GM18498 (cell line): Measurements from ENCODE around the gene BRAF.
"Not testable (repeated sequence)": the region's sequence is repeated elsewhere in the genome, so short reads cannot be mapped to it uniquely, and the experiment has no call there.

Experiments
- ATAC-seq: cut with Tn5 transposase; IDR thresholded peaks from one replicate; pipeline ENCODE4 v1.9.1; 2021; ENCODE audit warnings: mild to moderate bottlenecking, moderate library complexity; ENCODE audit not compliant: unreplicated experiment

The BRAF gene

DNA sequence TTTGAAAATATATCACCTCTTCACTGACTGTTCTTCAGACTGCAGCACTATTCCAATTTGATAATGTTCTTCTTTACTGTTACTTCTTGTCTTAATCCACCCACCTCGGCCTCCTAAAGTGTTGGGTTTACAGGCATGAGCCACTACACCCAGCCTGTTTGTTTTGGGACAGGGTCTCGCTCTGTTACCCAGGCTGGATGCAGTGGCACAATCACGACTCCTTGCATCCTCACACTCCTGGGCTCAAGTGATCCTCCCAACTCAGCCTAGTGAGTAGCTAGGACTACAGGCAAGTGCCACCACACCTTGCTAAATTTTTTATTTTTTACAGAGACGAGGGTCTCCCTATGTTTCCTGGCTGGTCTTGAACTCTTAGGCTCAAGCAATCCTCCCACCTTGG lies 150.4 kb downstream of the BRAF start:
- ATAC-seq = no peak

DNA sequence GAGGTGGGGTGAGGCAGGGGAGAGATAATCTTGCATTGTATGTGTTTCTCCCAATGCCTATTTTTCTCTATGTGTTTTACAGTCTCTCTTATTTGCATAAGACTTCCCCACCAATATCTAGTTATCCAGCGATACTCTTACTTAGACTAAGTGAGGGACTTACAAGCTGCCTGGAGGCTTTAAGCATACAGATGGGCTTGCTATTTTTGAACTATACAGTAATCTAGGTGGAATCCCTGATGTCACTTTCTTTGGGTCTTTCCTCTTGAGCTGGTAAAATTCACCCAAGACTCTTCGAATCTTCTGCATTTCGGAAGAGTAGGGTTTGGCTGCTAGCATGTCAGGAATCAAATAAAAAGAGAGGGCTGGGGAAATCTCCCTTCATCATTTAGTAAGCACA lies 151.6 kb downstream of the BRAF start:
- no peak for ATAC-seq

DNA sequence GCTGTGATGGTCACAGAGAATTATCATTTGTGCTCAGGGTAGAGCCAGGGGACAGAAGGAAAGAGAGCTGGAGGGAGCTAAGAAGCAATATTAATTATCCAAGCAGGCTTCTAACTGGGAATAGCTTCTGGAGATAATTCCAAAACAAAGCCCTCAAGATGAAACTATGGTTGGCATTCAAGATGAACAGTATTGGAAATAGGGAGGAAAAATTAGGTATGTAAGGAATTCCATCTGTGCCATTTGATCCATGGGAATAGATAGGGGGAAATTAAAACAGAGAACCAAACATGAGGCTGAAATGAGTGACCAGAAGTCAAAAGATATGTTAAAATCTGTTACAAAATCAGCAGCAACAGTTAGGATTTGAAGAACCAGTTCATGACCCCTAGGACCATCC lies 152.9 kb downstream of the BRAF start:
- no peak for ATAC-seq

DNA sequence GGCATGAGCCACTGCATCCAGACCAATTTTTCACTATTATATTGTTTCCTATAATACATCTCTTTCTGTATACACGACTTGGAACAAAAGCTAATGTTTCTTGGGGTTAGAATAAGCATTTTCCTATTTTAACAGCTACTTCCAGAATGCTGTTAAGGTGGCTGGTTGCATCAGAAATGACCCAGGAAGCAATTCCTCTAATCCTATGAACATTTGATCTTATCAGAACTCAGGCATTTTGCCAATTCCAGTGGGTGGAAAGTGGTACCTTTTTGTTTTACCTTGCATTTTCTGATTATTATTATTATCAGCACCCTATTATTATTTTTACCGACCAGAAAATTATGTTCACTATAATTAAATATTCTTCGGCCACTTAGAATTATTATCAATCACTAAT lies 154.9 kb downstream of the BRAF start:
- no peak for ATAC-seq

DNA sequence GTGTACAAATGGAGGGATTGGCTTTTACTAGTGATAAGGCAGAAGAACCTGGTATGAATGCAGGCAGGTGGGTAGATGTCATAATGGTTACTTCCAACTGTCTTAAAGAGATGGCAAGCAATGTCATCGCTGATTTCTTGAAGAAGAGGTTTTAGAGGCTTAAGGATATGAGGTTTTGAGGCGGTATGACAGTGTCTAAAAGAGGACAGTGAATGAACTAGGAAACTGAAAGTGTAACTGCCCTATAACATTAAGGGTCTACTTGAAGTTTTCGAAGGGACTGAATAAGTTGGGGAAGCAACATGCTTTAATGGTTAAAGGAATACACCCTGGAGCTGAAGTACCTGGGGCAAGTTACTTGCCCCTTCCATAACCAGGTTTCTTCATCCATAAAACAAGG lies 157.3 kb downstream of the BRAF start:
- no peak for ATAC-seq

DNA sequence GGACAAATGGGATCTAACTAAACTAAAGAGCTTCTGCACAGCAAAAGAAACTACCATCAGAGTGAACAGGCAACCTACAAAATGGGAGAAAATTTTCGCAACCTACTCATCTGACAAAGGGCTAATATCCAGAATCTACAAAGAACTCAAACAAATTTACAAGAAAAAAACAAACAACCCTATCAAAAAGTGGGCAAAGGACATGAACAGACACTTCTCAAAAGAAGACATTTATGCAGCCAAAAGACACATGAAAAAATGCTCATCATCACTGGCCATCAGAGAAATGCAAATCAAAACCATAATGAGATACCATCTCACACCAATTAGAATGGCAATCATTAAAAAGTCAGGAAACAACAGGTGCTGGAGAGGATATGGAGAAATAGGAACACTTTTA lies 159.3 kb downstream of the BRAF start:
- ATAC-seq = not testable (repeated sequence)

DNA sequence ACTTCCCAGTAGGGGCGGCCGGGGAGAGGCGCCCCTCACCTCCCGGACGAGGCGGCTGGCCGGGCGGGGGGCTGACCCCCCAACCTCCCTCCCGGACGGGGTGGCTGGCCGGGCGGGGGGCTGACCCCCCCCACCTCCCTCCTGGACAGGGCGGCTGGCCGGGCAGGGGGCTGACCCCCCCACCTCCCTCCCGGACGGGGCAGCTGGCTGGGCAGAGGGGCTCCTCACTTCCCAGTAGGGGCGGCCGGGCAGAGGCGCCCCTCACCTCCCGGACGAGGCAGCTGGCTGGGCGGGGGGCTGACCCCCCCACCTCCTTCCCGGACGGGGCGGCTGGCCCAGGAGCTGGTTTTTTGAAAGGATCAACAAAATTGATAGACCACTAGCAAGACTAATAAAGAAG lies 161.6 kb downstream of the BRAF start:
- not testable (repeated sequence) for ATAC-seq

DNA sequence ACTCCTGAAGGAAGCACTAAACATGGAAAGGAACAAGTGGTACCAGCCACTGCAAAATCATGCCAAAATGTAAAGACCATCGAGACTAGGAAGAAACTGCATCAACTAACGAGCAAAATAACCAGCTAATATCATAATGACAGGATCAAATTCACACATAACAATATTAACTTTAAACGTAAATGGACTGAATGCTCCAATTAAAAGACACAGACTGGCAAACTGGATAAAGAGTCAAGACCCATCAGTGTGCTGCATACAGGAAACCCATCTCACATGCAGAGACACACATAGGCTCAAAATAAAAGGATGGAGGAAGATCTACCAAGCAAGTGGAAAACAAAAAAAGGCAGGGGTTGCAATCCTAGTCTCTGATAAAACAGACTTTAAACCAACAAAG lies 163.4 kb downstream of the BRAF start:
- not testable (repeated sequence) for ATAC-seq

DNA sequence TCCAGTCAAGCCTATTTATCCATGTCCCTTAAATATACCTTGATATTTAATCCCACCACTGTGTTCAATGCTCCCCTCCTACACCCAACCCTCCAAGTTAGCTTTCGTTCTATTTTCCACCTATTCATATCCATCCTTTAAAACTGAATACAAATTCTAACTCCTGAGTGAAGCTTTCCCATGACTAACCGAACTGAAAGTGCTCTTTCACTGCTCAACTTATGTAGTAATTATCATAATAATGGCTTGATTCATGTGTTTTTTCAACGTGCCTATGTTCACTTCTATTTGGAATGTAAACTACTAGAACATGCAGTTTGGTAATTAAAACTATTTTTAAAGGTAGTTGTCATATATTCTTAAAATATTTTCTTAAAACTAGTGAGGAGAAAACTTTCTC lies 170.2 kb downstream of the BRAF start:
- no peak for ATAC-seq

DNA sequence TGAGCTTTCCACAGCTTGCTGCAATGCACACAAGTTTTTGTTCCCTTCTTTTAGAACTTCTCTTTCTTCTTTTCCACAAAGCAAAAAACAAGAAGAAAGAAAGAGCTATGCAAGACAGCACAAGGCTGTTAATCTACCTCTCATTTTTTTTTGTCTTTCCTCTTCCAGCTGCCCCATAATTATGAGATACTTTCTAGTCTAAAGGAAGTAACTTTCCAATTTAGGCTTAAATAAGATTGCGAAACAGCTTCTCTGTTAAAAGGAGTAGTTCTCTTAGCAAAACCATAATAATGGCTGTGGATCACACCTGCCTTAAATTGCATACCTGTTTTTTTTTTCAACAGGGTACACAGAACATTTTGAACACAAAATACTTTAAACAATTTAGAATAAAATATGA lies 172.2 kb downstream of the BRAF start:
- no peak for ATAC-seq

DNA sequence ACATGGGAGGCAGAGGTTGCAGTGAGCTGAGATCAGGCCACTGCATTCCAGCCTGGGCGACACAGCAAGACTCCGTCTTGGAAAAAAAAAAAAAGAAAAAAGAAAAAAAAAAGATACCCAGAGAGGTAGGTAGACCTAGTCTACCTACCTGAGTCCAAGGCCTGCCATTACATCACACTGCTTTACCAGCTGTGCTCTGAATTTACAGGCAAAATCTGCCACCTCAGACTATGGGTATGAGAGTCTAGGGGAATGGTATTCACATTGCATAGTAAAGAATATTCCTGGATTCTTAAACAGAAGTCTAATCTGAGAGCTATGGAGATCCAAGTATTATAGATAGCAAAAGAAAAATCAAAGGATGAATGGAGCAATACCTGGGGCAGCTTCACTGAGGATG lies 178.0 kb downstream of the BRAF start:
- no peak for ATAC-seq

DNA sequence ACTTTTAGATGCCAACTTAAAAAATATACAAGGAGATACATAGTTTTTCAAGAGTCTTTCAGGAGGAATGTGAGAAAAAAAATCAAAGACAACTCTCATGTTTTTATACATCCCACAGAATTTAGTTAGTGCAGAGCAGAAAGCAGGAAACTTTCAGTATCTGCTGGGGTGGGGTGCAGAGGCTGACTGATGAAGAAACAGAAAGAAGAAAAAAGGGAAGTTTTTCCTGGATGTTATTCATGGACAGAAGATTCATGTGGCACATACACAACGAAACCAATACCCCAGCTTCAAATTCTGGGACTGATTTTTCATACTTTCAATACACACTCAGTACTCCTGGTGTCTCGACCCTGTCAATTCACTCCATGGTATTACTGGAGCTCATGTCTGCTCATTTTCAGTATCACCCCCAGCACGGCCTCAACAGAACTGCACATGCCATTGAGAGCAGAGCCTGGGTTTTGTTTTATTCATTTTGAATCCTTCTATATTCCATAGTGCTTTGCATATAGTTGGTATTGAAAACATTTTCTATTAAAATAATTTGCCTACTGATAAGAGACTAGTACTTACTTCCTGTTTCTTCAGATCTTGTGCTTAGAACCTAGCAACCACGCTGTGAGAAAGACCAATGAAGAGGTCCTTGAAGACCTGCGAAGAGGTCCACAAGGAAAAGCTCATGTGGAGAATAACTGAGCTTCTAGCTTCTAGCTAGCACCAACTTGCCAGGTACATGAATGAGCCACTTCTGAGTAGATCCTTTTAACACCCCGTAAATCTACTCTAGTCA lies 179.3 kb downstream of the BRAF start:
- ATAC-seq = no peak

DNA sequence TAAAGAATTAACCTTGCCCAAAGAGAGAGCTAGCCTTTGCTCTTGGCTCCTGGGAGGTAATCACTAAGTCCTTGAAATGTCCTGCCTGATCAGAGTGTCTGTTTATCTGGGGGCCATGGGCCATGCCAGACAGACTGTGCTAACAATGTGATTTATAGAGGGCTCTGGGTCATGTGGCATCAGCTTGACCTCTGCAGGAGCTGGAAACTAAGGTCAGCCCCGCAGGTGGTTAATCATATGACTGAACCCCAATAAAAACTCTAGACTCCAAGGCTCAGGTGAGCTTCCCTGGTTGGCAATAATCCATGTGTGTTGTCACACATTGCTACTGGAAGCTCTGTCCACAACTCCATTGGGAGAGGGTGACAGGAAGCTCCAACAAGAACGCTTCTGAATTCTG lies 180.7 kb downstream of the BRAF start:
- no peak for ATAC-seq

DNA sequence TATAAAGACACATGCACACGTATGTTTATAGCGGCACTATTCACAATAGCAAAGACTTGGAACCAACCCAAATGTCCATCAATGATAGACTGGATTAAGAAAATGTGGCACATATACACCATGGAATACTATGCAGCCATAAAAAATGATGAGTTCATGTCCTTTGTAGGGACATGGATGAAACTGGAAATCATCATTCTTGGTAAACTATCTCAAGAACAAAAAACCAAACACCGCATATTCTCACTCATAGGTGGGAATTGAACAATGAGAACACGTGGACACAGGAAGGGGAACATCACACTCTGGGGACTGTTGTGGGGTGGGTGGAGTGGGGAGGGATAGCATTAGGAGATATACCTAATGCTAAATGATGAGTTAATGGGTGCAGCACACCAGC lies 181.5 kb downstream of the BRAF start:
- ATAC-seq = not testable (repeated sequence)

DNA sequence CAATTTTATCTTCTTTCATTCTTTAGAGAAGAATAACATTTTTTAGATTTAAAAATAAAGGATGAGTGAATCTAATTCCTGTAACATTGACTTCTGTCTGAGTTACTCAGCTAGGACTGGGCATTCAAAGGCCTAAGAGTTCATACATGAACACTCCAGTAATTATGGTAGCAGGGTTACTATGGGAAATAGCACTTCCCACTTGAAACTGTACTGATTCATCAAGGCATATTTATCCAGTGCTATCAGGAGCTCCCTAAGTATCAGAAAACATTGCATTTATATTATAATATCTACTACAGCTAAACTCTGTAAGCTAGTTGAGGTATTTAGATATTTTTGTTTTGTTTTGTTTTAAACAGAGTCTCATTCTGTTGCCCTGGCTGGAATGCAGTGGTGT lies 186.4 kb downstream of the BRAF start:
- ATAC-seq = no peak

DNA sequence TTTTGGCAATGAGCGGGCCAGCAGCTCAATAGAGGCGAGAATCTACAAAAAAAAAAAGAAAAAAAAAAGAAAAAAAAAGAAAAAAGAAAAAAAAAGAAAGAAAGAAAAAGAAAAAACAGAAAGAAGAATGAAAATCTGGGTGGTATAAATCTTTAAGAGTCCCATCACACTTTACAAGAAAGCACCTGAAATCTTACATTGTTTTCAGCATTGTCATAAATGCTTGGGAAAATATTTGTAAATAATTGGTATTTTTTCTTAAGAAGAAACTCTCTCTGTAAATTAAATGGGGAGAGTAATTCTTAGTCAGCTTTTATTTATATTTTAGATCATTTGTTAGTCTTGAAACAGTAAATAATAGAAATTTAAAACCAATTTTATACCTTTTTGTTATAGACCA lies 190.0 kb downstream of the BRAF start:
- no peak for ATAC-seq

DNA sequence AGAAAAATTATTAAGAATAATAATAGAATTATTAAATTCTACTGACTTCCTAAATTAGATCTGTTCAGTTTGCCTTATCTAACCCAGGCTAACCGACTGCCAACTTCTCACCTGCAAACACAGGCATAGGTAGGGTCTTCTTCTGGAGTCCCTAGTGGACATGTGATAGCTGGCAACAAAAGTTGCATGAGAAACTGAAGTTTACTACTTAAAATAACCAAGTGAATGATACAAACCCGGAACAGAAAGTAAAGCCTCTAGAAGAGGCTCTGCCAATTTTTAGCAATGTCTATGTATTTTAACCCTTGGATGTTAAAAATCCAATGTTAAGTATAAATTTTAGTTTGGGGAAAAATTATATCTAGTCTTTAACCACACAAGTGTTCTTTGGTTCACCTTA lies 190.6 kb downstream of the BRAF start:
- no peak for ATAC-seq

DNA sequence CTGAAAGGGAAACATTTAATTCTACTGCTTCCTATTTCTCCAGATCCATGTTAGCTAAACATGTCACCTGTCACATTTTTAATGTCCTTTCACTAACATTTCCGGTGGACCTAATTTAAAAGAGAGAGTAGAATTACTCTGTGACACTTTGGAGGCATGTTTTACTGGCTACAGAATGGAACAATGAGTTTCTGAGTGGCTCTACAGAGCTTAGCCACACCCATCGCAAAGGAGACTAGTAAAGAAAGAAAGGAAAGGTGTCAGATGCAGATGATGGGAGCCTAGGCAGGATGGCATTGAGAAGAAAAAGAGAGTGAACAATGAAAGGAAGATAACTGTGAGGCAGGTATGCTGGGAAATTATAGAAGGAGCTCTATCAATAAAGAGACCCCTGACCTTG lies 192.3 kb downstream of the BRAF start:
- no peak for ATAC-seq

DNA sequence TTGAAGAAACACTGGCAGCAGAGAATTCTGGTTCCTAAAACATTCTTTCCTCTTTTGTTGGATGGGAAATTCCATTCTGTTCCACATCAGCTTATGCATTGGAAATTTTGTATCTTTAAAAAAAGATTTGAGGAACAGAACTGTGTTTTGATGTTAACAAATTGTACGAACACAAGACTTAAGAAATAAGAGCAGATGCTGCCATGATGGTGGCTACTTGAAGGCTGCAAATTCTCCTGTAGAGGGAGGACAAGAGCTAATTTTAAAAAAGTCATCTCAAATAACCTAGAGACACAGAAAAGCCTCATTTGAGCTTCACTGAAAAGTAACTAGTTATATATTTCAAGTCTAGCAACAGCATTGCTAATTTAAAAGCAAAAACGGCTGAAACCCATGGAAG lies 198.4 kb downstream of the BRAF start:
- ATAC-seq = no peak

DNA sequence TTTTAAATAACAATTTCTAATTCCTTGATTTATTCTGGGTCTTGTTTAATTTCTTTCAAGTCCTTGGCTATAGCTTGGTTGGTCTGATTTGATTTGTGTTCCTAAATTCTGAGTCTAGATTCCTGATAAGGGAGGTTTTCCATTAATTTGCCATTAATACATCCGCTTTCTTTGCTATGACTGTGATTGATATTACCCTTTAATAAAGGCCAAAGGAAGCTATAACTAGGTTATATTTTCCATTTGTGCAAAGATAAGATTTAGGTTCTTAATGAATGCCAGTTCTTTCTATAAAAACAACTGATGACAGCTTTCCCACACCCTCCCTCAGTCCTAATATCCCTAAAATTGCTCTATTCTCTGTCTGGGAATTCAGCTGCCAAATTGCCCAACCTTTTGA lies 200.0 kb downstream of the BRAF start:
- no peak for ATAC-seq

DNA sequence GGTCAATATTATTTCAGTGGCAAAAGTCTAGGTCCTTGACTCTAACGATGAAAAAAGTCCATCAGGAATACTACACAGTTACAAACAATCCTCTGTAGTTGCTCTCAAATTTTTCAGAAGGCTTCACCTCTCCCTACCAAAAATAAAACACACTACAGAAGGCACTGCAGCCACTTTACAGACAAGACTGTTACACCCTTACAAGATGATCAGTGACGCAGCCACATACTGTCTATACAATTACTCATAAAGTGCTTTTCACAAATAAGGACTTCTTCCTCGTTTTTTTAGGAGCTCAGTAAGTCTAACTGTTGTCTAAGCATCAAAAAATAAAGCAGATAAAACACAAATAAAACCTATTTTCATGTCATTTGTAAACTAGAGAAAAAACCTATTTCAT lies 201.2 kb downstream of the BRAF start:
- no peak for ATAC-seq

DNA sequence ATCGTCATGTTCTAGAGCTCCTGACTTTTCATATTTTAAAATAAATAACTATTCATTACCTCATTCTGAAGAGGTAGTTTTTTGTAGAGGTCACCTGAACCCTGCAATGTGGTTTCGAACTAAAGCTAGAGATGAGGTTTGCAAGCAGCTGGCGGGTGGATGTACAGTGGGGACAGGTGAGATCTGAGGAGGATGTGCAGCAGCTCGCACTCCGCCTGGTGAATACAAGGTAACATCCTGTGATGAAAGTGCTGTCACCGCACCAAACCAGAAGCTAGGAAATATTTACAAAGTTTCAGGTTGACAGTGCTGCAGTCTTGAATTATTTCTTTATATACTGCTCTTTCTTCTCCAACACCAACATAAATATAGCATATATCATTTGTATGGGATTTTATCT lies 201.7 kb downstream of the BRAF start:
- no peak for ATAC-seq

DNA sequence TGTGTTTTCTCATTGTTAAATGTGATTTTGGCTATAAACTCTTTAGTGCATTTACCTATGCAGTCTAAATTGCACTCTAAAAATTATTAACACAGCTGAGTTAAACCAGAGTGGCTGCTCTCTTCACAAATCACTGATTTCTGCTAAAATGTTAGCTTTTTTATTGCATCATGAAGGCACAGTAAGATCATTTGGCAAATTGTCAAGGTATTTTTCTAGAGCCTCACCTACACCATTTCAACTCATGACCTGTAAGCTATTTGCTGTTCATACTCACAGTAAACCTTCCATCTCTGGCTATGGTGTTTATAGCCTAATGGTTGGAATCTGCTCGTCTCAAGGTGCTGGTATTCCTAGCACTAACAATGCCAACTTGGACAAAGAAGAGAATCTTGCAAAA lies 202.5 kb downstream of the BRAF start:
- ATAC-seq = no peak
